ENCODE measurements around the gene VGLL1. TPM values are rescaled to one million over a fixed set of nuclear protein-coding genes. Genes with fewer than 3 reads are reported as not detected.

The VGLL1 gene
- polyA plus RNA-seq, 1 donor from 2014 or later: not detected

GRCh38 chrX:136528645-136529315, 3.2 kb upstream of the VGLL1 start:
- TF ChIP-seq CTCF (IDR thresholded peaks at IDR 0.05; ENCODE audit: poor library complexity, severe bottlenecking) (no peak), RAD21 (conservative IDR thresholded peaks at IDR 0.05) (no peak), MXI1 (conservative IDR thresholded peaks at IDR 0.05; ENCODE audit: poor library complexity, severe bottlenecking) (no peak), TAF1 (IDR thresholded peaks at IDR 0.05; ENCODE audit: low read depth) (no peak), POLR2AphosphoS5 (IDR thresholded peaks at IDR 0.05) (no peak), EZH2 (IDR thresholded peaks at IDR 0.05; ENCODE audit: borderline replicate concordance, insufficient read depth, low read length, poor library complexity, severe bottlenecking) (no peak), SMC3 (conservative IDR thresholded peaks at IDR 0.05; ENCODE audit: poor library complexity) (no peak), REST (IDR thresholded peaks at IDR 0.05; ENCODE audit: borderline replicate concordance) (no peak), EP300 (conservative IDR thresholded peaks at IDR 0.05; ENCODE audit: poor library complexity, severe bottlenecking) (no peak)
- Histone ChIP-seq H3K79me2 (replicated peaks; ENCODE audit: insufficient read depth, low read length) (no peaks in the 10 kb centered on the region), H3K27me3 (ENCODE audit: insufficient read depth, low read depth, low read length) (no peaks in the 10 kb centered on the region), H3K36me3 (ENCODE audit: insufficient read depth, low read length) (no peaks in the 10 kb centered on the region), H4K20me1 (ENCODE audit: insufficient read depth) (no peaks in the 10 kb centered on the region), H3K9ac (ENCODE audit: low read length) (no peak overlapping the region), H3K9me2 (ENCODE audit: insufficient read depth, low read length) (no peaks in the 10 kb centered on the region), H3K27ac (ENCODE audit: low read length) (no peak overlapping the region), H3K4me2 (ENCODE audit: low read length) (no peak overlapping the region), H3K4me3 (ENCODE audit: low read length) (no peak overlapping the region), H3F3A (ENCODE audit: insufficient read depth, low read length, poor library complexity, severe bottlenecking) (no peaks in the 10 kb centered on the region), H3K9me3 (ENCODE audit: low read length) (no peaks in the 10 kb centered on the region), H2AFZ (ENCODE audit: low read depth, low read length) (no peak overlapping the region)

GRCh38 chrX:136529795-136530194, 2.2 kb upstream of the VGLL1 start:
- Histone ChIP-seq H3K9me2 (ENCODE audit: insufficient read depth, low read length) (no peaks in the 10 kb centered on the region), H3K4me2 (ENCODE audit: low read length) (no peak overlapping the region), H3K27ac (ENCODE audit: low read length) (no peak overlapping the region), H3K27me3 (ENCODE audit: insufficient read depth, low read depth, low read length) (no peaks in the 10 kb centered on the region), H4K20me1 (ENCODE audit: insufficient read depth) (no peaks in the 10 kb centered on the region), H2AFZ (ENCODE audit: low read depth, low read length) (no peak overlapping the region), H3K9ac (ENCODE audit: low read length) (no peak overlapping the region), H3F3A (ENCODE audit: insufficient read depth, low read length, poor library complexity, severe bottlenecking) (no peaks in the 10 kb centered on the region), H3K79me2 (replicated peaks; ENCODE audit: insufficient read depth, low read length) (no peaks in the 10 kb centered on the region), H3K36me3 (ENCODE audit: insufficient read depth, low read length) (no peaks in the 10 kb centered on the region), H3K9me3 (ENCODE audit: low read length) (no peaks in the 10 kb centered on the region), H3K4me3 (ENCODE audit: low read length) (no peak overlapping the region)
- TF ChIP-seq CTCF (IDR thresholded peaks at IDR 0.05; ENCODE audit: poor library complexity, severe bottlenecking): no peak
- no peak for TF ChIP-seq REST (IDR thresholded peaks at IDR 0.05; ENCODE audit: borderline replicate concordance)
- TF ChIP-seq MXI1 (conservative IDR thresholded peaks at IDR 0.05; ENCODE audit: poor library complexity, severe bottlenecking): no peak
- TF ChIP-seq POLR2AphosphoS5 (IDR thresholded peaks at IDR 0.05): no peak
- no peak for TF ChIP-seq SMC3 (conservative IDR thresholded peaks at IDR 0.05; ENCODE audit: poor library complexity)
- TF ChIP-seq TAF1 (IDR thresholded peaks at IDR 0.05; ENCODE audit: low read depth): no peak
- TF ChIP-seq RAD21 (conservative IDR thresholded peaks at IDR 0.05): no peak
- no peak for TF ChIP-seq EZH2 (IDR thresholded peaks at IDR 0.05; ENCODE audit: borderline replicate concordance, insufficient read depth, low read length, poor library complexity, severe bottlenecking)
- TF ChIP-seq EP300 (conservative IDR thresholded peaks at IDR 0.05; ENCODE audit: poor library complexity, severe bottlenecking): no peak

All from neural cell (in vitro differentiated cells).